ENCODE measurements around the gene PLCB1.

The PLCB1 gene

DNA sequence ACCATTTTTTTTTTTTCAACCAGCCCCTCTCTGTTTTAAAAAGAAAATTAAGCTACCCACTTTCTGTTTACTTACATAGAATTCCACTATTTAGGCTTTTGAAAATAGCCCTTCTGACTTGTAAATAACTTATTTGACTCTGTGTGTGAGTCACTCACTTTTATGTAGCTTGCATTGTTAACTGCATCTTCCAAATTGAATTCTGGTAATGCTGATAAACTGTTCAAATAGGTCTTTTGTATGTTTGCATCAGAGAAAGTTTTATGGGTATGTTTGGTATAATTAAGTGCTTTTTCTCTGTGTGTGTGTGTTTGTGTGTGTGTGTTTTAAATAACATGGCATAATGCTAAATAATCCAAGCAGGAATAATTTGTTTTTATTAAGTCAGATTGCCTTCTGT is 360.1 kb downstream of the PLCB1 start:
- H4K20me1 ChIP-seq (ENCODE audit: control insufficient read depth, insufficient read depth, low read depth, low read length): no peaks in the 10 kb centered on the region
- H3K36me3 ChIP-seq (ENCODE audit: control insufficient read depth, low read length): no peaks in the 10 kb centered on the region
- no peaks in the 10 kb centered on the region for H3K27me3 ChIP-seq (ENCODE audit: control insufficient read depth, low read length)
- H3K9me2 ChIP-seq (replicated peaks; ENCODE audit: control insufficient read depth, low read length): no peaks in the 10 kb centered on the region
- no peaks in the 10 kb centered on the region for H3K9me3 ChIP-seq (ENCODE audit: control insufficient read depth, insufficient read depth, low read length)
- H3K27ac ChIP-seq (ENCODE audit: low read depth, low read length): no peak overlapping the region
- no peaks in the 10 kb centered on the region for H3K4me1 ChIP-seq (ENCODE audit: control insufficient read depth, low read length)
- H3F3A ChIP-seq (ENCODE audit: control insufficient read depth, insufficient read depth): no peaks in the 10 kb centered on the region
- TF ChIP-seq EZH2phosphoT487 (IDR thresholded peaks at IDR 0.05; ENCODE audit: borderline replicate concordance, low read length) (no peak), CTCF (IDR thresholded peaks at IDR 0.05; ENCODE audit: low read depth, low read length, poor library complexity, severe bottlenecking) (no peak)
- H3K79me2 ChIP-seq (ENCODE audit: control insufficient read depth, low read length): no peaks in the 10 kb centered on the region
- H3K4me2 ChIP-seq (ENCODE audit: low read length): no peak overlapping the region
- no peak overlapping the region for H3K4me3 ChIP-seq (ENCODE audit: low read length)

GRCh38 chr20:8498571-8498970 is 366.5 kb downstream of the PLCB1 start:
- no peak overlapping the region for H3K27ac ChIP-seq (ENCODE audit: low read depth, low read length)

GRCh38 chr20:8504030-8504429 is 372.0 kb downstream of the PLCB1 start:
- Histone ChIP-seq H3F3A (ENCODE audit: control insufficient read depth, insufficient read depth) (no peaks in the 10 kb centered on the region), H3K9me2 (replicated peaks; ENCODE audit: control insufficient read depth, low read length) (no peaks in the 10 kb centered on the region), H3K79me2 (ENCODE audit: control insufficient read depth, low read length) (no peaks in the 10 kb centered on the region), H3K4me3 (ENCODE audit: low read length) (no peak overlapping the region), H4K20me1 (ENCODE audit: control insufficient read depth, insufficient read depth, low read depth, low read length) (no peaks in the 10 kb centered on the region), H3K27ac (ENCODE audit: low read depth, low read length) (no peak overlapping the region), H3K36me3 (ENCODE audit: control insufficient read depth, low read length) (no peaks in the 10 kb centered on the region), H3K4me1 (ENCODE audit: control insufficient read depth, low read length) (no peaks in the 10 kb centered on the region), H3K27me3 (ENCODE audit: control insufficient read depth, low read length) (no peaks in the 10 kb centered on the region), H3K9me3 (ENCODE audit: control insufficient read depth, insufficient read depth, low read length) (no peaks in the 10 kb centered on the region), H3K4me2 (ENCODE audit: low read length) (no peak overlapping the region)
- TF ChIP-seq EZH2phosphoT487 (IDR thresholded peaks at IDR 0.05; ENCODE audit: borderline replicate concordance, low read length) (no peak), CTCF (IDR thresholded peaks at IDR 0.05; ENCODE audit: low read depth, low read length, poor library complexity, severe bottlenecking) (no peak)

More at GRCh38 chr20:8498571-8498970, 366.5 kb downstream of the PLCB1 start:
- Histone ChIP-seq H3K4me1 (ENCODE audit: control insufficient read depth, low read length) (no peaks in the 10 kb centered on the region), H3K9me2 (replicated peaks; ENCODE audit: control insufficient read depth, low read length) (no peaks in the 10 kb centered on the region), H3K9me3 (ENCODE audit: control insufficient read depth, insufficient read depth, low read length) (no peaks in the 10 kb centered on the region), H3K79me2 (ENCODE audit: control insufficient read depth, low read length) (no peaks in the 10 kb centered on the region), H4K20me1 (ENCODE audit: control insufficient read depth, insufficient read depth, low read depth, low read length) (no peaks in the 10 kb centered on the region), H3K4me3 (ENCODE audit: low read length) (no peak overlapping the region), H3F3A (ENCODE audit: control insufficient read depth, insufficient read depth) (no peaks in the 10 kb centered on the region), H3K27me3 (ENCODE audit: control insufficient read depth, low read length) (no peaks in the 10 kb centered on the region), H3K4me2 (ENCODE audit: low read length) (no peak overlapping the region), H3K36me3 (ENCODE audit: control insufficient read depth, low read length) (no peaks in the 10 kb centered on the region)
- TF ChIP-seq EZH2phosphoT487 (IDR thresholded peaks at IDR 0.05; ENCODE audit: borderline replicate concordance, low read length): no peak
- no peak for TF ChIP-seq CTCF (IDR thresholded peaks at IDR 0.05; ENCODE audit: low read depth, low read length, poor library complexity, severe bottlenecking)
